ENCODE data around the gene KCNT2.

The KCNT2 gene

DNA sequence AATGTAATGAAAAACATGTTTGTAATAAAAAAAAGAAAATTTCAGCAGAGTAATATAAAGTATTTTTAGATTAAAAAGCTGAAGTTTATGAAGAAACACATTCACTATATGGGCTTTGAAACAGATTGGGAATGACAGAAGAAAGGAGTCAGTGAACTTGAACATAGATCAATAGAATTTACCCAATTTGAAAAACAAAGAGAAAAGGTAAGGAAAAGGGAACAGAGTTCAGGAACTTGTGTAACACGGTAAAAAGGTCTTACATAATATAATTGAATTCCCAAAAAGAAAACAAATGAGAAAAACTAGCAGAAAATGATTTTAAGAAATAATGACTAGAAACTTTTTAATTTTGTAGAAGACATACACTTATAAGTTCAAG, 206.8 kb downstream of the KCNT2 start:
- DNase-seq (ENCODE audit: low read depth, low spot score) = no peak

DNA sequence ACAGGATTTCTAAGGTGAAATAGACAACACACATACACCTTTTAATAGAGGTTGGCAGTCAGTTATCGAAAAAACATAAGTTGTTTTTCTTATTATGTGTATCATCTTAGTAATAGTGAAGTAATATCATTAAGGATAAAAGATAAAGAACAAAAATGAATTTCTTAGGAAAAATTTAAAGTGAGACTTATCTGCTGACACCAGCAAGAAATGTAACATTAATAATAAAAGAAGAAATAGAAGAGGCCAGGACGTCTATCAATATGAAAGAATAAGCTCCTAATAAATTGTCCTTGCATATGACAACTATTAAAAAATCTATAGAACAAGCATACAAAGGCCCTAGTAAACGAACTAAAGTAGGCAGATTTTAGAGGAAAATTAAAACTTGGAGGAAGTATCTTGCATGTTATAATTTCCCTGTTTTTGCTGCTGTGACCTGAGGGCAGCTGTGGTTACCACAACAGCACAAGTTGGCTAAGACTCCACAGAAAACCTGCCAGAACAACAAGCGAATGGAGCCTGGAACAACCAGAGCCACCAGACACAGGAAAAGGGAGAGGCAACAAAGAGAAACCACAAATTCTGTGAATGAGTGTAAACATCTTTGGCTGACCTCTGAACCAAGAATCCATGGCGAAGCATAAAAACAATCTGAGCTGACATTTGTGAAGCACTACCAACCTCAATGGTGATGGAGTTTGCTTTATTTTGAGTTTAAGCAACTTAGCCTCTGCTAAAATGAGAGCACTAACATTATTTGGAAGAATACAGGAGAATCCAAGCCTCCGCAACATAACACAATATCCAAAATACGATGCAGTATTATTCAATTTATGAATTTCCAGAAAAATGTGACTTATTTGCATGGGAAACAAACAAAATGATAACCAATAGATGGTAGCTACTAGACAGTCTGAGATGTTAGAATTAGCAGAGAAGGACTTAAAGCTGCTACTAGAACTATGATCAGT, 207.5 kb downstream of the KCNT2 start:
- peak; percentile 55 for DNase-seq (ENCODE audit: low read depth, low spot score)

DNA sequence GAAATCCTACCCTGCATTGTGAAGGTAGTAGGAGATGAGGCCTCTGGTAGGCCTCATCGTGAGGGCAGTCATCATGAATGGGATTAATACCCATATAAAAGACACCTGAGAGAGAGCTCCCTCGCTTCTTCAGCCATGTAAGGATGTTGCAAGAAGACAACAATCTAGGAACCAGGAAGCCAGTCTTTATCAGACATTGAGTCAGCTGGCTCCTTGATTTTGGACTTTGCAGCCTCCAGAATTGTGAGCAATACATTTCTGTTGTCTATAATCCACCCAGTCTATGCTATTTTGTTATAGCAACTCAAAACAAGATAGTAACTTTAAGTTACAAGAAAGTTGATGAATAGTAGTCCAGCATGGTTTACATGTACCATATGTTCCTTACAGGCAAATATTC, 208.5 kb downstream of the KCNT2 start:
- no peak for DNase-seq (ENCODE audit: low read depth, low spot score)

DNA sequence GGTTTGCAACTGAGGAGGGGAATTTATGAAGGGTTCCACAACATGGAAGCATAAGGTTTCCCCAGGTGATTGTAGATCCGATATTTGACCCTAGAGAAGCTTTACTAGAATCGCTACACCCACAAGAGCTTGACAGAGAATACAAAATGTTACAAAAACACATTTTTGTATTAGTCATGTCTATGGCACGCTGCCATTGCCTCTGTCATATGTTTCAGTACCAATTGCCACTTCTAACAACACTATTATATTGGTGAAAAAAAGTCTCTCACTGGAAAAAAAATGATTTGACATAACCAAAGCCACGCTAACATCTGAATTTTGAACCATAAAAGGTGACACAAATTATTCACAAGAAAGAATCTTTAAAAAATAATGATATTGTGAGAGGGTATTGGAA, 214.5 kb downstream of the KCNT2 start:
- no peak for DNase-seq (ENCODE audit: low read depth, low spot score)

DNA sequence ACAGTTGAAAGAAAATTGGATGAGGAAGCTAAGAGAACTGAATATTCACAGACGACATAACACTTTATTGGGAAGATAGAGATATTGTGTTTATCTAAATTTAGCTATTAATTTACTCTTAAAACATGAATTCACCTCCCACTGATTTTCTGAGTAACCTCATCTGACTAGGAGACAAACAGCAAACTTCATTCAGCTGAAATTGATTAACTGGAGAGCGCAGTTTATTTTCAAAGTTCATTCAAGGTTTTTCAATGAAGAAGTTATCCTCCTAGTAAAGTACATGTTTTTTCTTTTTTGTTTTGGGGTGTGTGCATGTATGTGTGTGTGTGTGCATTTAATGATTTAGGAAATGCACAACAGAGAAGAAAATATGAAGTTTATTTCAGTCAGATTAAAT, 215.0 kb downstream of the KCNT2 start:
- no peak for DNase-seq (ENCODE audit: low read depth, low spot score)

DNA sequence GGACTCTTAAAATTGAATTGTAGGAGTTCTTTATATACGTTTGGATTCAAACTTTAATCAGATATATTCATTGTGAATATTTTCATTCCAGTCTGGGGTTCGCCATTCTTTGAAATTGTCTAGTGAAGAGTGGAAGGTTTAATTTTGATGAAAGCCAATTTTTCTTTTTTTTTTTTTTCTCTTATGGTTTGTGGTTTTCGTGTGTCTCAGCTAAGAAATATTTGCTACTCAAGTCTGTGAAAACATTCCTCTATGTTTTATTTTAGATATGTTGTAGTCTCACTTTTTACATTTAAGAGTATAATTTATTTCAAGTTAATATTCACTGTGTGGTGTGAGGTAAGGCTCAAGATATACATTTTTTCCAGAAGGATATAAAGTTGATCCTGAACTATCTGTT, 220.5 kb downstream of the KCNT2 start:
- DNase-seq (ENCODE audit: low read depth, low spot score) = no peak

DNA sequence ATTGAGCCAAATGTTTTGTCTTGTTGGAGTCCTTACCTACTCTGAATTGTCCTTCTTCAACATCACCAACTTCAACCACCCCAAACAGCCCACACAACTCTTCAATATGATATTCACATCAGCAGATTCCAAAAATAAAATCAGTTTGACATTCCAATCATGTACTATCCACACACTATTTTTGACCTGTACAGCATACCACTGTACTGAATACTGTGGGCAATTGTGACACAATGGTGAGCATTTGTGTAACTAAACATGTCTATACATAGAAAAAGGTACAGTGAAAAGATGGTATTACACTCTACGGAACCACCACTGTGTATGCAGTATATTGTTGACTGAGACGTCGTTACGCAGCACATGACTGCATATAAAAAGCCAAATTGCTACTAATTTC, 223.1 kb downstream of the KCNT2 start:
- no peak for DNase-seq (ENCODE audit: low read depth, low spot score)

DNA sequence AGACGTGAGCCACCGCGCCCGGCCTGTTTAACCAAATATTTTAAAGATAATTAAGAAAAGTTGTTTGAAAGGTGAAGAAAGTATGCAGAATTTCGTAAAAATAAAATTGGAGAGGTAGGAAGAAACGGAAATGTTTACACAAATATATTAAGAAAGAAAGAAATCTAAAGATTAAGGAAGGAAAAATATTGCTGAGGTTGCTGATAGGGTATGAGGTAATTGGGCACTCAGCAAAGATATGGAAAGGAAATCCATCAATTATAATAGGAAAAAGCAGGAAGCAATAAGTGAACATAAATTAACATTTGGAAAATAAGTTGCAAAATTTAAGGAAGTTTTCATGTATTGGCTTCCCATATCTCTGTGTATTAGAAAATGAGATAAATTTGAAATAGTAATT, 225.9 kb downstream of the KCNT2 start:
- no peak for DNase-seq (ENCODE audit: low read depth, low spot score)

DNA sequence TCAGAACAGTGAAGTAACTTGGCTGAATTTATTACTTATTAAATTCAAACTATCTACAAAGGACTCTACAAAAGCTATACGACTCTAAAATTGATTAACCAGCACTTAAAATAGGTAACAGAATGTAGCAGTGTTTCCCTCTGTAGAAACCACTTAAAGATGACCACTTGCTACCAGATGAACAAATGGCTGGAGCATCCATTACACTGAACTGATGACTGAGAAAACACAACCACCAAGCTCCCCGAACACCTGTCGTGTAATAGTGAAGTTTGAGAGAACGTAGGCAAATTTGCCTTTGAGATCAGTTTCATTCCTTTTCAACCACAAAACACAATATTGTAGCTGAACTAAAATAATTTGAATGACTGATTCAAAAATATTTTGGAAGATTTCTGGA, 226.7 kb downstream of the KCNT2 start:
- DNase-seq (ENCODE audit: low read depth, low spot score) = no peak

DNA sequence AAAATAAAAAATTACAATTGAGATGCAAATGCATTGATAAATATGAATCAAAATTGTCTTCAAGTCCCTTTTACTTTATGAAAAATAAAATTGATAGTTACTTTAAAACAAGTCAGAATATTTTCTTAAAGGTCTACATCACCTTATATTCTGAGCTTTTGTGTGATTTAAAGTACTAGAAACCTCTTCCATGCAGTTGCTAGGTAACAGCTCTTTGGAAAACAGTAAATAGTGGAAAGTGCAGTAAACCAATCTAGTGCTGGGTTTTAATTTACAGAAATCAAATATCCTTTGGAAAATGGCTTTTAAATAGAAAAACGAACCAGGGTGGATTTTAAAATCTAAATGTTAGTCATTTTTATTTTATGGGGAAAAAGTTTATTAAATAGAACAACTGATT, 227.9 kb downstream of the KCNT2 start:
- DNase-seq (ENCODE audit: low read depth, low spot score) = no peak

DNA sequence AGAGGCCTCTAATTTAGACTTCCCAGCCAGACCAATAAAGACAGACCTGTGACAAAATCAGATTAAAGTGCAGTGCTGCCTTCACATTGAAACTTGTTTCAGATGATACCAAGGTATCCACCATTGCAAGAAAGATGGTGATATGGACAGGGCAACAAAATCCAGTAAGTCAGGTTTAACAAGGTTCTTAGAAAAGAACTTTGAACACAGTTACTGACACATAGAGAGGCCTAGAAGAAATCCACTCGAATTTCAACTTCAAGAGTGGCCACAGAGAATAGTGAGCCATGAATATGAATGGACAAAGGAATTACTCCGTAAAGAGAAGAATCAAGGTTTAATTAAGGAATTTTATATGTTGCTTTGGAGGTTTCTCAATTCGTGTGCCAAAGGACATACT, 230.4 kb downstream of the KCNT2 start:
- no peak for DNase-seq (ENCODE audit: low read depth, low spot score)

DNA sequence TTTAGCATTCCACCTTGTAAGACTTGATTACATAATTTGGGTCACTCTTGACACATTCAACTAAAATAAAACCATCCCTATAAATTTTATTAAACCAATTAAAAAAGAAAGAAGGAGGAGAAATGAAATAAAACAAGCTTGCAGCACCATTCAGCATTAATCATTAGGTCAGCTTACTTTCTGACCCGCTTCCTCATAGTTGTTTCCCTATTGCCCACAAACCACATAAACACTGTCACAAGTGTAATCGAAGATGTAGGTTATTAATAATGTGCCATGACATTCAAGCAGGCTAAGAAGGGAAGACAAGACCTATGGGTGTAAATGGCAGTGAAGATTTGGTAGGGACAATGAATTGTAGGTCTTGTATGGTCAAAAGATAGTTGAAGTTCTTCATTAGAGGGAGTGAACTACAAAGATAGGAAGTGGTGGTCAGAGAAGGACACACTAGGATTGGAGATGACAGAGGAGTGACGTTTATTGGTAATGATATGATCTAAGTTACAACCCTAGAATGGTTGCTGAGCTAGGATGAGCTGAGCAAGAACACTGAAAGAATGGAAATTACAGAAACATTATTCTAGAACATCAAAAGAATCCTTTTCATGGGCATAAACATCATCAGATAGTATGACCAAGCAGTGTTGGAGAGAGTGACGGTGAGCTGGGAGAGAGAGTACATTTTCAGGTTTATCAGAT, 231.5 kb downstream of the KCNT2 start:
- DNase-seq (ENCODE audit: low read depth, low spot score) = no peak

DNA sequence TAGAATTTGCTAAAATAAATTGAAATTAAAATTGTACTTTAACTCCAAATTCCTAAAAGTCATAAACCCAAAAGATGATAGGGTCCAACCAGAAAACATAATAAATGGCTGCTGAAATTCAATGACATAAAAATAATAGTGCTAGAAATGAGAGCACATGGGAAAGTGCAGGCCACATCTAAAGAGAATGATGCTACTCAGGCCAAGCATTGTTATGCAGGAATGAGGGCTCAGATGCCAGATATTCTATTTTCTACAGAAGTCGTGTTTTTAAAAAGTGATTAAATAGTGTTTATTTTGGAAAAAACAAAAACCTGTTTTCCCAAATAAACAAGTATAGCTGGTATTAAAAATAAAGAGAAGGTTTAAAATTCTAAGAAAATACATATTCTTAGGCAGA, 234.4 kb downstream of the KCNT2 start:
- no peak for DNase-seq (ENCODE audit: low read depth, low spot score)

DNA sequence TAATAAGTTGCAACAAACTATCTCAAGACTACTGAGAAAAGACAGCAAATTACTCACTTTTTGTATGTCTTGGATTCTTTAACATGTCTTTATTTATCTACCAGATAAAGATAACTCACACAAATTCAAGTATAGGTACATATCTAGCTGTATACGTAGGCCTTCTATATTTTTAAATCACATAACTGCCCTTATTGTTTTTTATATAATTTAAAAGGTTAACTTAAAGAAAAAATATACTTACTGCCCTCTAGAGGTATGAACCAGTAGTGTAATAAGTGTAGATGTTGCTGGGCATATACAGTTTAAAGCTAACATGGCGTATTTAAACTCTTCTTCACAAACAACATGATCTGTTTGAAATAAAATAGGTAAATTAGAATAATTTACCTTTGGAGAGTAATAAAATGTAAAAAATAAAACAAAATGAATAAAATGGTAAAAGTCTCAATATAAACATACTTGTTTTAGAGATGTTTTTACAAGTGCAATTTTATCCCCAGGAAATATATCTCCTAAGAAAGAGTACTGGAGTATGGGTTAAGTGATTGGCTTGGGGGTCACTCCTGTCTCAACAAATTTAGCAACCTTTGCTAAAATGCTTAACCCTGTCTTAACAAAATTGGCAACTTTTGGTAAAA, 235.2 kb downstream of the KCNT2 start:
- DNase-seq (ENCODE audit: low read depth, low spot score) = no peak

DNA sequence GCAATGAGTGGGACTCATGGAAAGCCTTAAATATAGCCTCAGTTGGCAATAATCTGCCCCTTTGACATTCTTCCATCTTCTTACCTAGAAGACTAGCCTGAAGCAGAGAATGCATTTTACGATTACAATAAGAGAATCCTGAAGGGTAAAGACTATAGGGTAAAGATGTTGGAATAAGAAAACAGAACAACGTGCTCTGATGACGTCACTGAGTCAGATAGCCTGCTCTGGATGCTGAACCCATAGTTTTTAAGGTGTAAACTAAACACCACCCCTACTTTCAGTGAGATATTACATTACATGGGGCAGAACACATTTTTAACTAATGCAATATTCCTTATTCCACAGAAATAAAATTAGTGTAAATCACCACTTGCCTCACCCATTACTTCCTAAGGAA, 240.4 kb downstream of the KCNT2 start:
- no peak for DNase-seq (ENCODE audit: low read depth, low spot score)

DNA sequence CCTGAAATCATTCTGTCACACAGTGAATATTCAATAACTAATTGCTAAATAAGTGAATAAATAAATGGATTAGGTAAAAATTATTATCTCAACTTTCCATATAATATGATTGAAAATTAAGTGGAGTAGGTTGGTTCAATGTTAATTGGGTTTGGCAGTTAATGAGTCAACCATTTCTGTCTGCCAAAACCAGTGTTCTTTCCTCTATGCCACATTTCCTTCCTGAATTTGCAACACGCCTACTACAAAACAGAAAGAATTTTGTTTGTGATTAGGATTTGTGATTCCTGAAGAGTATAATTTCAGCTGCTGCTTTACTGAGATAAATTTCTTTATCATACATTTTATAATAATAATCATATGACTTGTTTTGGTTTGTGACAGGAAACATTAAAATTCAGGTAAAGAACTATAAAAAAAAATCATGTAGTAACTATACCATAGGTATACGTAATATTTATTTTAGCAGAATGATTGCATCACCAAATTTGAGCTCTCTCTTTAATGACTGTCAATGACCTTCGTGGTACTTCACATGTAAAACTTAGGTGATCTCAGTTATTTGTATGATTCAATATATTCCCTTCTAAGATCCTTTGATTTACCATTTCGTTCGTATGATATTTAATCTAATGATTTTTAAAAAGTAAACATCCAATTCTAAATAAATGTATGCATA, 241.3 kb downstream of the KCNT2 start:
- no peak for DNase-seq (ENCODE audit: low read depth, low spot score)

DNA sequence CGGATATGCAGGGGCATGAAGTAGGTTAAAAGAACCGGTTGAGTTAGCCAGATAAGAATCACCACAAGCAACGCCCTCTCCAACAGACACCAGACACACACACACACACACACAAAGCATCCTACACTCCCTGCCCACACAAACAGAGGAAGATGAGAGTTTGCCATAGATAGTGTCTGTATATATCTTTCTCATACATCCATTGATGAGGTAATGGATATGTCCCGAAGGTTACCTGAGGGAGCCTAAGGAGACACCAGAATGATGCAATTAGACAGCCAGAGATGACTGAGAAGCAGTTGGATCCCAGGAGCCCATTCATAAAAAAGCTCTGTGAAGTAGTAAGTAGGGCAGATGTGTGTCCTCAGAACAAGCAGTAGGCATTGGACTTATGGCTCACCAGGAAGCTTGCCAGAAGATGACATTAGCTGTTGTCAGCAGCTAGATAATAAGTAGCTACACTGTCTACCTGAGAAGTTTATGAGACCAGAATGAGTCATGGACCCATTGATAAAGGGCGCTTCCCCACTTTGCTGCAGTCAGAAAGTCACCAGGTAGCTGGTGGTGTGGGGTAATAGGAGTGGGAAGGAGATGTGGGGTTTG, 247.0 kb downstream of the KCNT2 start:
- DNase-seq (ENCODE audit: low read depth, low spot score) = peak; percentile 18

DNA sequence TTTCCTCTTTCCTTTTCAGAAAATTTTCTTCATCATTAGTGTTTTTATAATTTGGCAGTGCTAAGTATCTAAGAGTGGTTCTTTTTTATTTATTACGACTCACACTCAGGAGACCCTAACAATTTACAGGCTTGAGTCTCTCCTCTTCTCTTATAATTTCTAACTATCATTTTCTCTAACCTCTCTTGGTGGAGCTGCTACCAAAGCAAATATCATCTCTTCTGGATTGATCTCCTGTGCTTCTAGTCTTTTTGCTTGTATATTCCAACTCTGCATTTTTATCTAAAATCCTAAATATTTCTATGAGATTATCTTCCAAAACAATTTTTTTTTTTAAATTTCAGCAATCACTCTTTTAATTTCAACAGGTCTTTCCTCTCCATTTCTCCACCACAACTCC, 250.3 kb downstream of the KCNT2 start:
- DNase-seq (ENCODE audit: low read depth, low spot score) = no peak

DNA sequence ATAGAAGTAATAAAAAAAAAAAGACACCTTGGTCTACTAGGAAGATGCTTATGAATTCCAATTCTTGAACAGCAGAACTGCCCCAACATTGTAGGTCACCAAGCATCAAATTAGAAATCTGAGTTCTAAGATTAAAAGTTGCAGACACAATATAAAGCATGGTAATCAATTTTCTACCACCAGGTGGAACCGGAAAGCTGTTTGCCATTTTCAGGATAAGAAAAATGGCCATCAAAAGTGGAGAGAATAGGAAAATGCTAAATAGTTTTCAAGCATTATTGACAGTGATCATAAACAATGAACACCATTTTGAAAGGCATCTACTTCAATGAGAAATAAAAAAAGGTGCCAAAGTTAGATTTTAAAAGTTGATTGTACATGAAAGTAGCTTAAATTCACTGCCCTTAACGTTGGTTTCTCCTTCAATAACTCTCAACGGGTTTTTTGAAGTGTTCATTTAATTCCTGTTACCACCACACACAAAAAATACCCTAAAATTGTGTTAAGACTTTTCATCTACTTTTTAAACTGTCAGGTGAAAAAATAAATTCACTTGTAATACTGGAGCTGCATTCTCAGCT, 252.9 kb downstream of the KCNT2 start:
- DNase-seq (ENCODE audit: low read depth, low spot score) = no peak

DNA sequence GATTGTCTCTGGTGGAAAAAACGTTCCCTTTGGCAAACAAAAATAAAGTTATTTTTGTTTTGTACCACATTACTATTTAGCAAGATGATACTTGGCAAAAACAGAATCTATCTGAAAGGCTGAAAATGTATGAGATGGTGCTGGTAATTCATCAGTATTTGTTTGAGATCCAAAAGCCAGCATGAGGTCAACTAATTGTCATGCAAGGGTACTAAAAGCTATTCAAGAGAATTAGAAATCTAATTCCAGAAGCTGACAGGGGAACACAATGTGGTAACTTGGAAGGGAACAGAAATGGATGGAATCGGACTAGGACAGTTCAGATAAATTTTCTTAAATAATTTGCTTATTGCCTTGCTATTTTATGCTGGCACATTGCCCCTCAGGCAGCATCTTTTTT, 263.8 kb downstream of the KCNT2 start:
- no peak for DNase-seq (ENCODE audit: low read depth, low spot score)

DNA sequence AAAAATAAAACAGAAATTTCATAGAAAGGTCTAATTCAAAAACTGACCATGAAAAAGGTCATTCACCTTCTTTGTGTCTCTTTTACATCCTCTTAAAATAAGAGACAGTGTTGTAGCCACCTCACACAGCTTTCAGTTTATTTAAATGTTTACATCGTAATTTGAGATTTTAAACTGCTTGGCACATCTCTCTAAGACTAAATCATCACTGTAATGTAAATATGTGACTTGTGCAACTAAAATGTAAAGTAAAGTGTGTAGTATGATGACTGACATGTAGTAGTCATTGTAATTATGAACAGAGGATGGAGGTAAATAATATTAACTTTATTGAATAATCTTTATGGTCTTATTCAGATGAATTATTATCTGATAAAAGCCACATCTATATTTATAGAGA, 283.9 kb downstream of the KCNT2 start:
- no peak for DNase-seq (ENCODE audit: low read depth, low spot score)

Data from ELF-1 (cell line).